Measurements from ENCODE around the gene CRYBB1.
A peak's percentile ranks its signal among the peaks of the same experiment; 100 is the strongest.
"Not testable (repeated sequence)": the region's sequence is repeated elsewhere in the genome, so short reads cannot be mapped to it uniquely, and the experiment has no call there.

CRYBB1 gene

DNA sequence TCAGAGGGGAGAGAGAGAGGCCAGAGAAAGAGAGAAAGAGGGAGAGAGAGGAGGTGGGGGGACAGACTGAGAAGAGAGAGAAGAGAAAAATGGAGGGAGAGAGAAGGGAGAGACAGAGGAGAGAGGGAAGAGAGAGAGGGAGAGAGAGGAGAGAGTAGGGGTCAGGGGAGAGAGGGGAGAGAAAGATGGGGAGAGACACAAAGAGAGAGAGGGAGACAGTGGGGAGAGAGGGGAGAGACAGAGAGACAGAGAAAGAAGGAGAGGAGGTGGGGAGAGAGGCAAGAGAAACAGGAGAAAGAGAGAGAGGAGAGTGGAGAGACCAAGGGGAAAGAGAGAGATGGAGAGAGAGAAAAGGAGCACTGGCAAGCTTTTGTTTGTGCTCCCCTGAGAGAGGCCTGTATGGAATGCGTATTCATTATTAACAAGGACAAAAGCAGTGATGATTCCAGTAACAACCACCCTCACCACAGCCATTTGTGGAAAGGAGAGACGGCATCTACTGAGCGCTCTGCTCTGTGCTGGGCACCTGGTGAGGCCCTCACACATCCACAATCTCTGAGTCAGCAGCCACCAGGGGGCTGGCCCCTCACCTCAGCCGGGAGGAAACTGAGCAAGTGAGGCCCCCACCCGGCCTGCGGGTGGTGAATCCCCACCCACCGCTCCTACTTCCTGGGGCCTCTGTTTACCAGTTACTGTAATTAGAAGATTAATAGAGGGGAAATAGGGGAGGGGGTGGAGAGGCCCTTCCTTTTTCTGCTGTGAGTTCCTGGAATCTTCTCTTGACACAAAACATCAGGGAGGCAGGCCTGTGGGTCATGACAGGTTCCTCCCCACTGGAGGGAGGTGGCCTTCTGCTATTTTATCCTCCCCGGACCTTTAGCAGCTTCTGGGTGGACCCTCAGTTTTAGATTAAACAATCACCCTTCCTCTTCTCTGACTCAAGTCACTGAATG is 24.9 kb upstream of the CRYBB1 start:
- H3K4me3 ChIP-seq (ENCODE audit: low read length), result no peak overlapping the region
- peak; percentile 78 for DNase-seq (ENCODE audit: low read depth, low spot score)

DNA sequence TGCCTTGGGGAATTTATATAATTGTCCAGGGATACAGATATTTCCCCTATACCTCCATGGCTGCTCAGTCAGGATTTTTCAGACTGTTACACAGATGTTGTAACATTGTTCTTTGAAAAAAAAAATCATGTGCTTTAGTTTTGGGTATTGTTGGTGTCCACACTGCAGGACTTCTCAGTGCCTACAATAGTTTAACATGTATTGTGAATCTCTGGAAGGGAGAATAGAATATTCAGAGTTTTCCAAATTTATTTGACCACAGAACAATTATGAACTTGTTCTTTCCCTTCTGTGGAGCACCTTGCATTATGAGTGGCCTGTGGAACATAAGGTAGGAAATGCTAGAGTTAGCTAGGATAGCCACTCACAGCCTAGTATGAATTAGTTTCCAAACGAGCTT is 18.5 kb upstream of the CRYBB1 start:
- DNase-seq (ENCODE audit: low read depth, low spot score), result no peak
- no peak overlapping the region for H3K4me3 ChIP-seq (ENCODE audit: low read length)

DNA sequence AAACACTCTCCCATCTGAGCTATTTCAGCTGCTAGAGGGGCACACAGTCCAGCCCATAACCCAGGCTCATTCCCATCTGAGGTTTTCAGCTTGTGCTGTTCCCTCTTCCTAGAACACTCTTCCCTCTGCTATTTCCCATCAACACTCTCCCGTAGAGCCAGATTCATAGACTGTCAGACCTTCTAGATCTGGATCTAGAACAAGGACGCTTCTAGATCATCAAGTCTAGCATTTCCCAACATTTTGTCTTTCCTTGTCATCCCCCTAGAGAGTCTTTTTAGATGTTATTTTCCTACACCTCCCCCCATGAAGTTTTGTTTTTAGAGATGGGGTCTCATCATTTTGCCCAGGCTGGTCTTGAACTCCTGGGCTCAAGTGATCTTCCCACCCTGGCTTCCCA is 17.3 kb upstream of the CRYBB1 start:
- no peak overlapping the region for H3K4me3 ChIP-seq (ENCODE audit: low read length)
- no peak for DNase-seq (ENCODE audit: low read depth, low spot score)

GRCh38 chr22:26634189-26634588 is 16.4 kb upstream of the CRYBB1 start:
- no peak for DNase-seq (ENCODE audit: low read depth, low spot score)
- no peak overlapping the region for H3K4me3 ChIP-seq (ENCODE audit: low read length)

DNA sequence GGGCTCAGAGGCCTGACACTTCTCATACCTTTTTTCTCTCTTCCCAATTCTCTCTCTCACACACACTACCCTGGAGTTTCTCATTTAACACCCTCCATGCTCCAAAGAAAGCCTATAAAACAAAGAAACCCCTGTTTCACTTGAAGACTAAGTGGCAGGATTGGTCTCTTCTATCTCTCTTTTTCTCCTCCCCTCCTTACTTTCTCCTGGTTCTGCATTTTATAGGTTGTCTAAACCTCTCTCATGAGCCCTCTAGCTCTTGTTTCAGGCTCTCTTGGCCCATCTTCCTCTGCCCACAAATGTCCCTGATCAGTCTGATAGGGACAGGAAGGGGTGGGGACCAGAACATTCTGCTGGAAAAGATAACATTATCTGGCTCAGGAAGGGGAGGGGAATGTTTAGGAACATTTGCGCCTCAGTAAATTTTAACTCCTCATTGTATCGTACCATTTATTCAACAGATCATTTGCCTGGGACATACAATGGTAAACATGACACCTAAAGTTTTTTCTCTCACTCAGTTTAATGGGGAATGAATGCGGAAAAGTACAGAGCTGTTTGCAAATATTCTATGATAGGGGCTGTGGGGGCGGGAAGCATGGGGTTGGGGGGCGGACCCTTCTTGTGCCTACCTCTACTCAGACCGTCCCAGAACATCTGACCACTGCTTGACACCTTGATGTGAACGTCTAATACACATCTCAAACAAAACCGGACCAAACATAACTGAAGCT is 14.8 kb upstream of the CRYBB1 start:
- no peak overlapping the region for H3K4me3 ChIP-seq (ENCODE audit: low read length)
- no peak for DNase-seq (ENCODE audit: low read depth, low spot score)

GRCh38 chr22:26631282-26631681 is 13.5 kb upstream of the CRYBB1 start:
- DNase-seq (ENCODE audit: low read depth, low spot score), result no peak

GRCh38 chr22:26629988-26630761 is 12.3 kb upstream of the CRYBB1 start:
- no peak overlapping the region for H3K4me3 ChIP-seq (ENCODE audit: low read length)
- no peak for DNase-seq (ENCODE audit: low read depth, low spot score)

More at GRCh38 chr22:26631282-26631681, 13.5 kb upstream of the CRYBB1 start:
- no peak overlapping the region for H3K4me3 ChIP-seq (ENCODE audit: low read length)

GRCh38 chr22:26624803-26625202 is 7.0 kb upstream of the CRYBB1 start:
- H3K4me3 ChIP-seq (ENCODE audit: low read length), result no peak overlapping the region
- no peak for DNase-seq (ENCODE audit: low read depth, low spot score)

DNA sequence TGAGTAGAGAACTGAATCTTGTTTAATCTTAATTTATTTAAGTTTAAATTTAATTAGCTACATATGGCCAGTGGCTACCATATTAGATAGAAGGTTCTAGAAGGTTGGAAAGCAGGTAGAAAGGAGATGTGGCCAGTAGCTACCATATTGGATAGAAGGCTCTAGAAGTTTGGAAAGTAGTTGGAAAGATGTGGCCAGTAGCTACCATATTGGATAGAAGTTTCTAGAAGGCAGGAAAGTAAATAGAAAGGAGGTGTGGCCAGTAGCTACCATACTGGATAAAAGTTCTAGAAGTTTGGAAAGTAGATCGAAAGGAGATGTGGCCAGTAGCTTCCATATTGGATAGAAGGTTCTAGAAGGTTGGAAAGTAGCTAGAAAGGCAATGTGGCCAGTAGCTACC is 6.2 kb upstream of the CRYBB1 start:
- DNase-seq (ENCODE audit: low read depth, low spot score), result no peak
- H3K4me3 ChIP-seq (ENCODE audit: low read length), result no peak overlapping the region

- H3K4me3 ChIP-seq (ENCODE audit: low read length), result no peak within 1 kb of the TSS
- DNase-seq (ENCODE audit: low read depth, low spot score), result no peak
Observed at GRCh38 chr22:26621663-26622062, 3.8 kb upstream of the CRYBB1 start, which contains the start of gene CRYBA4. Gene CRYBA4, plus strand, starts transcription at chr22:26621963. Its CDS starts 634 bp downstream, at chr22:26622597.

DNA sequence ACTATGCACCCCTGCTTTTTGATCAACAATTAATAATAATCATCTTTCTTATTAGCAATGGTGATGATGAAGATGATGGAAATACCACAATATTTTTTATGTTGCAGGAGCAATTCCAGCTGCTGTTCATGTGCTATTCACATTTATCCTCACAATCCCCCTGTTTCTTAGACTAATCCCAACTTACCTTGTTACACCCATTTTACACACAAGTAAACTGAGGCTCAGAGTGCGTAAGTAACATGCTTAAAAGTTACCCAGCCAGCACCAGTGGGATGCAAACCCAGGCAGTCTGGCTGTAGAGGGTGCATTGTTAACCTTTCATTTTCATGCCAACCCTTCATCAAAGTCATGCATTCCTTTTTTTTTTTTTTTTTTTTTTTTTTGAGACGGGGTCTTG is 2.4 kb upstream of the CRYBB1 start:
- H3K4me3 ChIP-seq (ENCODE audit: low read length), result no peak overlapping the region
- DNase-seq (ENCODE audit: low read depth, low spot score), result no peak

GRCh38 chr22:26619510-26619909 is 1.7 kb upstream of the CRYBB1 start:
- no peak for DNase-seq (ENCODE audit: low read depth, low spot score)

DNA sequence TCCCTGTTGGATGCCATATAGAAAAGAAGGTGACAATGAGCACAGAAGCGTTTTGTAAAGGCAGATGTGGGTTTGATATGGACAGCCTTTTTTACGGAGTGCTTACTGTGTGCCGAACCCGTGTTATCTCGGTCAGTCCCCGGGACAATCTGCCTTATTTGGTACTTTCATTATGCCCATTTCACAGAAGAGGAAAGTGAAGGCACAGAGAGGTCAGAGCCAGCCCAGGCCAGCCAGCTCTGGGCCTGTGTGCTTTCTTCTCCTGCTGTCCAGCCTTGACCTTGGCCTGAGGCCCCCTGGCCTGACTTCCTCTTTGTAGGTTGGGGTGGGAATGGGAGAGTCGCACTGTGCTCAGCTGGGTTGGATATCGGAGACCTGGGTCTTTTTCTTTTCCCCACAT is 628 bp upstream of the CRYBB1 start:
- DNase-seq (ENCODE audit: low read depth, low spot score), result no peak
- no peak overlapping the region for H3K4me3 ChIP-seq (ENCODE audit: low read length)

More at GRCh38 chr22:26619510-26619909, 1.7 kb upstream of the CRYBB1 start:
- H3K4me3 ChIP-seq (ENCODE audit: low read length), result no peak overlapping the region

- no peak for DNase-seq (ENCODE audit: low read depth, low spot score)
- H3K4me3 ChIP-seq (ENCODE audit: low read length), result no peak overlapping the region
Observed at GRCh38 chr22:26616650-26617049, 1.2 kb downstream of the CRYBB1 start.

DNA sequence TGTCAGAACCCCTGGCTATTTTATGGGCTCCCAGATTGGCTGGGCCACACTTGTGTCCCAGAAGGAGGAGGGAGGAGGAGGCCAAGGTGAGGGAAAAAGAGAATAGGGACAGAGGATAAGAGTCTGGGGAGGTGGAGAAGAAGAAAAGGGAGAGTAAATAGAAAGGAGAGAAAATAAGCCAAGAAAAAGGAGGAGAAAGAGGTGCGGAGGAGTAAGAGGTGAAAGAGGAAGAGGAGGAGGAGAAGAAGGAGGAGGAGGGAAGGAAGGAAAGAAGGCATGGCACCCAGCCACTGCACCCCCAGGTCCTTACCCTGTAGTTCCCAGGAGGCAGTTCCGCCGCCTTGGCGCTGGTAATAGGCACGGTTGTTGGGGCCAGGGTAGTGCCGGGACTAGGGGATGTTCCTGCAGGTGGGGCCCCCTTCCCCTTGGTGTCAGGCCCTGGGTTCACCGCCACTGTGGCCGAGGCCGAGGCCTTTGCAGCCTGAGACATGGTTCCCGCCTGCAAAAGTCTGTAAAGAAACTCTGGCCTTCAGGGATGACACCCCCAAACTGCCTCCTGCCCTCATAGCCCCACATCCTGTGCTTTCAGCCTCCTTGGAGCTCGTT is 1.9 kb downstream of the CRYBB1 start:
- no peak overlapping the region for H3K4me3 ChIP-seq (ENCODE audit: low read length)
- no peak for DNase-seq (ENCODE audit: low read depth, low spot score)

DNA sequence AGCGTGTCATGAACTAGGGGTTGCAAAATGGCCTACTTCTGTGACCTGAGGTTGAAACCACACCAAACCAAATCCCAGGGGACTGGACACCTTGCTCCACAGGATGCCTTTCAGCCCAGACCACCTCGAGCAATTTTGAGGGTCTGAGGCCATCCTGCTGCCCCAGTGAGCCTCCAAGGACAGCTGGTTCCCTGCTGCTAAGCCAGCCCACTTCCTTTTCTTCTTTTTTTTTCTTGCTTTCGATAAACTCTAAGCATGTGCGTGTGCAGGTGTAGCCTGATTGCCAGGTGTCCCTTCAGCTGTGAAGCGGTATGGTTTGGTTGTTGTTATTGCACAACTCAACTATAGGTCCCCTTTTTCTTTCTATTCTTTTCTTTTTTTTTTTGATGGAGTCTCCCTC is 2.7 kb downstream of the CRYBB1 start:
- no peak overlapping the region for H3K4me3 ChIP-seq (ENCODE audit: low read length)
- peak; percentile 52 for DNase-seq (ENCODE audit: low read depth, low spot score)

- DNase-seq (ENCODE audit: low read depth, low spot score), result no peak
- no peak overlapping the region for H3K4me3 ChIP-seq (ENCODE audit: low read length)
Observed at GRCh38 chr22:26614322-26614721, 3.5 kb downstream of the CRYBB1 start.

GRCh38 chr22:26613753-26614152 is 4.1 kb downstream of the CRYBB1 start:
- H3K4me3 ChIP-seq (ENCODE audit: low read length); DNase-seq (ENCODE audit: low read depth, low spot score): not testable (repeated sequence)

DNA sequence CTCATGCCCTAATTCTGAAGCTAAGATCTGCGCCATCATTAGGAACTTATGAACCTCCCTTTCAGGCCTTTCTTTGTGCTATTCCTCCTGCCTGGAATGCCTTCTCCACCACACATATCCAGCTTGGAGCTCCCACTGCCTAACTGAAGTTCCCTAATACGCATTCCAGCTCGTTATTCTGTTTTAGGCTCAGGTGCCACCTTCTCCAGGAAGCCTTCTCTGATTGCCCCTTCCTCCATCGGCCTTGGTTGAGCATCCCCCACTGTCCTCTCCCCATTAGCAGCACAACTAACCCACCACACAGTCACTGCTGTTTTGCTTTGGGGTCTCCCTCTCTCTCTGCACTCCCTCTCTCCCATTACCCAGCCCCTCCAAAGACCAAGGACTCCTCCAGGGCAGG is 5.2 kb downstream of the CRYBB1 start:
- no peak overlapping the region for H3K4me3 ChIP-seq (ENCODE audit: low read length)
- DNase-seq (ENCODE audit: low read depth, low spot score), result no peak
